ENCODE results near the gene PCSK2. TPM values are rescaled to one million over a fixed set of nuclear protein-coding genes. Genes with fewer than 3 reads are reported as not detected.

PCSK2 gene
- polyA plus RNA-seq, 1 donor from 2014 or later = 27.9 TPM

DNA sequence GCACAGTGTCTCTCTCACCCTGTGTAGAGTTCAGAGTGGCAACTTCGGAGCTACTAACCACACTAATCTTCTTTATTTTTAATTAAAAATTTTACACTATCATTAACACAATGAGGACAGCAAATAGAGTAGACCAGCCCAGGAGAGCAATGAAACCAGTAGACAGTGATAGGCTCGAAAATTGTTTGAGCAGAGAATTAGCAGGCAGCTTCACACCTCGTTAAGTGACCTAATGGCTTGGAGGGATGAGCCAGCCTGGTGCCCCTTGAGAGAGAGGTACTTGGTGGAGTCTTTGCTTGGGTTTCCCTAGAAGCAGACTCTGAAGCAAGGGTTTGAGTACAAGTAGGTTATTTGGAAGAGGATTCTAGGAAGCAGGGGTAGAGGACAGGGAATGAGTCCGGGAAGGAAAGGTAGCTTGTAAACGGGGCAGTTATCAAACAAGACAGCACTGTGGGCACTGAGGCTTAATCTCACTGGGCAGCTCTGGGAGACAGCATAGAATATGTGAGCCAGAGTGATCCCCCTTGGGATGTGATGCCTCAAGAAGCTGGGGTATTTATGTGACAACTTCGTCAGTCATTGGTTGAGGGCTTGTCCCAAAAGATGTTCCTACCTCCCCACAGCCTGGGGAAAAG is 146.1 kb downstream of the PCSK2 start:
- H3K9ac ChIP-seq (ENCODE audit: low read length) = no peak overlapping the region
- H2AFZ ChIP-seq (ENCODE audit: low read depth, low read length) = no peak overlapping the region
- H3K27me3 ChIP-seq (ENCODE audit: insufficient read depth, low read depth, low read length) = no peaks in the 10 kb centered on the region
- H3K36me3 ChIP-seq (ENCODE audit: insufficient read depth, low read length) = peaks cover 5% of the 10 kb centered on the region
- H3K79me2 ChIP-seq (replicated peaks; ENCODE audit: insufficient read depth, low read length) = no peaks in the 10 kb centered on the region
- no peak overlapping the region for H3K27ac ChIP-seq (ENCODE audit: low read length)
- H3K4me3 ChIP-seq (ENCODE audit: low read length) = no peak overlapping the region
- no peaks in the 10 kb centered on the region for H3K9me3 ChIP-seq (ENCODE audit: low read length)
- no peaks in the 10 kb centered on the region for H3F3A ChIP-seq (ENCODE audit: insufficient read depth, low read length, poor library complexity, severe bottlenecking)
- no peak overlapping the region for H3K4me2 ChIP-seq (ENCODE audit: low read length)
- H3K9me2 ChIP-seq (ENCODE audit: insufficient read depth, low read length) = no peaks in the 10 kb centered on the region
- TF ChIP-seq, protein P1, sequence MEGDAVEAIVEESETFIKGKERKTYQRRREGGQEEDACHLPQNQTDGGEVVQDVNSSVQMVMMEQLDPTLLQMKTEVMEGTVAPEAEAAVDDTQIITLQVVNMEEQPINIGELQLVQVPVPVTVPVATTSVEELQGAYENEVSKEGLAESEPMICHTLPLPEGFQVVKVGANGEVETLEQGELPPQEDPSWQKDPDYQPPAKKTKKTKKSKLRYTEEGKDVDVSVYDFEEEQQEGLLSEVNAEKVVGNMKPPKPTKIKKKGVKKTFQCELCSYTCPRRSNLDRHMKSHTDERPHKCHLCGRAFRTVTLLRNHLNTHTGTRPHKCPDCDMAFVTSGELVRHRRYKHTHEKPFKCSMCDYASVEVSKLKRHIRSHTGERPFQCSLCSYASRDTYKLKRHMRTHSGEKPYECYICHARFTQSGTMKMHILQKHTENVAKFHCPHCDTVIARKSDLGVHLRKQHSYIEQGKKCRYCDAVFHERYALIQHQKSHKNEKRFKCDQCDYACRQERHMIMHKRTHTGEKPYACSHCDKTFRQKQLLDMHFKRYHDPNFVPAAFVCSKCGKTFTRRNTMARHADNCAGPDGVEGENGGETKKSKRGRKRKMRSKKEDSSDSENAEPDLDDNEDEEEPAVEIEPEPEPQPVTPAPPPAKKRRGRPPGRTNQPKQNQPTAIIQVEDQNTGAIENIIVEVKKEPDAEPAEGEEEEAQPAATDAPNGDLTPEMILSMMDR (IDR thresholded peaks at IDR 0.05; ENCODE audit: poor library complexity, severe bottlenecking) = no peak
- no peak for TF ChIP-seq EZH2 (IDR thresholded peaks at IDR 0.05; ENCODE audit: borderline replicate concordance, insufficient read depth, low read length, poor library complexity, severe bottlenecking)
- no peak for TF ChIP-seq RAD21 (conservative IDR thresholded peaks at IDR 0.05)
- no peak for TF ChIP-seq POLR2AphosphoS5 (IDR thresholded peaks at IDR 0.05)
- TF ChIP-seq, protein P2, sequence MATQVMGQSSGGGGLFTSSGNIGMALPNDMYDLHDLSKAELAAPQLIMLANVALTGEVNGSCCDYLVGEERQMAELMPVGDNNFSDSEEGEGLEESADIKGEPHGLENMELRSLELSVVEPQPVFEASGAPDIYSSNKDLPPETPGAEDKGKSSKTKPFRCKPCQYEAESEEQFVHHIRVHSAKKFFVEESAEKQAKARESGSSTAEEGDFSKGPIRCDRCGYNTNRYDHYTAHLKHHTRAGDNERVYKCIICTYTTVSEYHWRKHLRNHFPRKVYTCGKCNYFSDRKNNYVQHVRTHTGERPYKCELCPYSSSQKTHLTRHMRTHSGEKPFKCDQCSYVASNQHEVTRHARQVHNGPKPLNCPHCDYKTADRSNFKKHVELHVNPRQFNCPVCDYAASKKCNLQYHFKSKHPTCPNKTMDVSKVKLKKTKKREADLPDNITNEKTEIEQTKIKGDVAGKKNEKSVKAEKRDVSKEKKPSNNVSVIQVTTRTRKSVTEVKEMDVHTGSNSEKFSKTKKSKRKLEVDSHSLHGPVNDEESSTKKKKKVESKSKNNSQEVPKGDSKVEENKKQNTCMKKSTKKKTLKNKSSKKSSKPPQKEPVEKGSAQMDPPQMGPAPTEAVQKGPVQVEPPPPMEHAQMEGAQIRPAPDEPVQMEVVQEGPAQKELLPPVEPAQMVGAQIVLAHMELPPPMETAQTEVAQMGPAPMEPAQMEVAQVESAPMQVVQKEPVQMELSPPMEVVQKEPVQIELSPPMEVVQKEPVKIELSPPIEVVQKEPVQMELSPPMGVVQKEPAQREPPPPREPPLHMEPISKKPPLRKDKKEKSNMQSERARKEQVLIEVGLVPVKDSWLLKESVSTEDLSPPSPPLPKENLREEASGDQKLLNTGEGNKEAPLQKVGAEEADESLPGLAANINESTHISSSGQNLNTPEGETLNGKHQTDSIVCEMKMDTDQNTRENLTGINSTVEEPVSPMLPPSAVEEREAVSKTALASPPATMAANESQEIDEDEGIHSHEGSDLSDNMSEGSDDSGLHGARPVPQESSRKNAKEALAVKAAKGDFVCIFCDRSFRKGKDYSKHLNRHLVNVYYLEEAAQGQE (IDR thresholded peaks at IDR 0.05; ENCODE audit: borderline replicate concordance) = no peak
- no peak for TF ChIP-seq SMC3 (conservative IDR thresholded peaks at IDR 0.05; ENCODE audit: poor library complexity)
- no peak for TF ChIP-seq TAF1 (IDR thresholded peaks at IDR 0.05; ENCODE audit: low read depth)
- no peak for TF ChIP-seq MXI1 (conservative IDR thresholded peaks at IDR 0.05; ENCODE audit: poor library complexity, severe bottlenecking)
- H4K20me1 ChIP-seq (ENCODE audit: insufficient read depth) = no peaks in the 10 kb centered on the region

DNA sequence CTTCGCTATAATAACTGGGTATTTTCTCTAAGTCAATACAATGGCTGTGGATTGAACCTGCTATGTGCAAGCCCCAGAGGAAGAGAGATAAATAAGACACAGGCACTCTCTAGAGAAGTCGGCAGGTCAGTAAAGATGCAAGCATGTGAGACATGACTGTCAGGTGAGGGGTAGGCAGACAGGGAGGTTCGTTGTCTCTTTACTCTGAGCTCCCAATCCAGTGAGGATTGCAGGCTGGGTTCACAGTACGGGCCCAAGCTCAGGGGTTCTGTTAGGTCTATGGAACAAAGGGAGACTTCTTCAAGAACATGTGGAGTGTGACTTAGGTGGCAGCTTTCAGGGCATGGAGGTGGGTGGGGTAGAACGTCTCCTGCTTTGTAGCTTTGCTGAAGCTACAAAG is 147.2 kb downstream of the PCSK2 start:
- Histone ChIP-seq H4K20me1 (ENCODE audit: insufficient read depth) (no peaks in the 10 kb centered on the region), H3K9ac (ENCODE audit: low read length) (no peak overlapping the region), H2AFZ (ENCODE audit: low read depth, low read length) (no peak overlapping the region), H3K4me3 (ENCODE audit: low read length) (no peak overlapping the region), H3K36me3 (ENCODE audit: insufficient read depth, low read length) (peaks cover 4% of the 10 kb centered on the region), H3K27ac (ENCODE audit: low read length) (no peak overlapping the region), H3K27me3 (ENCODE audit: insufficient read depth, low read depth, low read length) (no peaks in the 10 kb centered on the region), H3F3A (ENCODE audit: insufficient read depth, low read length, poor library complexity, severe bottlenecking) (no peaks in the 10 kb centered on the region), H3K79me2 (replicated peaks; ENCODE audit: insufficient read depth, low read length) (no peaks in the 10 kb centered on the region), H3K9me2 (ENCODE audit: insufficient read depth, low read length) (no peaks in the 10 kb centered on the region), H3K9me3 (ENCODE audit: low read length) (no peaks in the 10 kb centered on the region), H3K4me2 (ENCODE audit: low read length) (no peak overlapping the region)
- no peak for TF ChIP-seq EP300 (conservative IDR thresholded peaks at IDR 0.05; ENCODE audit: poor library complexity, severe bottlenecking)
- no peak for TF ChIP-seq EZH2 (IDR thresholded peaks at IDR 0.05; ENCODE audit: borderline replicate concordance, insufficient read depth, low read length, poor library complexity, severe bottlenecking)
- no peak for TF ChIP-seq POLR2AphosphoS5 (IDR thresholded peaks at IDR 0.05)
- TF ChIP-seq TAF1 (IDR thresholded peaks at IDR 0.05; ENCODE audit: low read depth) = no peak
- TF ChIP-seq RAD21 (conservative IDR thresholded peaks at IDR 0.05) = no peak
- TF ChIP-seq, protein P1 (IDR thresholded peaks at IDR 0.05; ENCODE audit: poor library complexity, severe bottlenecking) = no peak
- TF ChIP-seq MXI1 (conservative IDR thresholded peaks at IDR 0.05; ENCODE audit: poor library complexity, severe bottlenecking) = no peak
- TF ChIP-seq, protein P2 (IDR thresholded peaks at IDR 0.05; ENCODE audit: borderline replicate concordance) = no peak
- TF ChIP-seq SMC3 (conservative IDR thresholded peaks at IDR 0.05; ENCODE audit: poor library complexity) = no peak
